PC-9 (cell line): ENCODE measurements around the gene CPLX4. TPM values are rescaled to one million over a fixed set of nuclear protein-coding genes. Genes with fewer than 3 reads are reported as not detected.

Experiments used
- BruUV-seq: library from RNA; stranded (reverse); fragments of 400-500 nt; replicated peaks from 2 replicates; lab custom pipeline; 2021; lab: Mats Ljungman, UMichigan
- CTCF ChIA-PET: fragments of 300-600 bp; sonication (Branson Sonifier 250); formaldehyde crosslinking; loops from one replicate; lab custom pipeline; 2022; ENCODE audit warnings: antibody characterized with exemption; lab: Charles Lee
- POLR2A ChIA-PET: fragments of 300-600 bp; sonication (Branson Sonifier 250); formaldehyde crosslinking; loops from one replicate; lab custom pipeline; 2022; ENCODE audit warnings: antibody characterized with exemption; ENCODE audit not compliant: unreplicated experiment; lab: Charles Lee
- DNase-seq, 2 experiments: peaks; one replicate each; pipeline versions ENCODE4 v3.0.0 to v3.0.0-alpha.2; 2015 to 2022; ENCODE audit warnings: mixed read lengths in 1 of 2
- H2AFZ ChIP-seq: fragments of 200-600 bp; sonication (generic); 2 replicates; pipeline ENCODE4 v1.8.1; 2017; ENCODE audit warnings: antibody characterized with exemption
- H3F3A ChIP-seq: fragments of 200-600 bp; sonication (generic); 2 replicates; pipeline ENCODE4 v1.8.1; 2017; ENCODE audit warnings: antibody characterized with exemption, mild to moderate bottlenecking, low read depth; ENCODE audit not compliant: insufficient read depth
- H3K27ac ChIP-seq: fragments of 200-600 bp; sonication (generic); 2 replicates; pipeline ENCODE4 v1.6.1; 2016; ENCODE audit warnings: mixed run types
- H3K27me3 ChIP-seq: fragments of 200-600 bp; sonication (generic); 2 replicates; pipeline ENCODE4 v1.6.1; 2016; ENCODE audit warnings: low read depth, mixed run types; ENCODE audit not compliant: insufficient read depth
- H3K36me3 ChIP-seq: fragments of 200-600 bp; sonication (generic); 2 replicates; pipeline ENCODE4 v1.6.1; 2016; ENCODE audit warnings: low read depth, mixed run types
- H3K4me1 ChIP-seq: fragments of 200-600 bp; sonication (generic); replicated peaks from 2 replicates; pipeline ENCODE4 v1.6.1; 2016; ENCODE audit warnings: mixed run types; ENCODE audit not compliant: insufficient read depth
- H3K4me2 ChIP-seq: fragments of 200-600 bp; sonication (generic); 2 replicates; pipeline ENCODE4 v1.6.1; 2017; ENCODE audit warnings: mixed run types
- H3K4me3 ChIP-seq: fragments of 200-600 bp; sonication (generic); 2 replicates; pipeline ENCODE4 v1.6.1; 2016; ENCODE audit warnings: mixed run types
- H3K79me2 ChIP-seq: fragments of 200-600 bp; sonication (generic); 2 replicates; pipeline ENCODE4 v1.6.1; 2017; ENCODE audit warnings: low read depth, mixed run types
- H3K9me2 ChIP-seq: fragments of 200-600 bp; sonication (generic); 2 replicates; pipeline ENCODE4 v1.8.1; 2017; ENCODE audit warnings: mild to moderate bottlenecking; ENCODE audit not compliant: insufficient read depth
- H3K9me3 ChIP-seq: fragments of 200-600 bp; sonication (generic); 2 replicates; pipeline ENCODE4 v1.8.1; 2016; ENCODE audit warnings: low read depth; ENCODE audit not compliant: insufficient read depth
- H4K20me1 ChIP-seq: fragments of 200-600 bp; sonication (generic); 2 replicates; pipeline ENCODE4 v1.8.1; 2017; ENCODE audit not compliant: insufficient read depth
- EZH2 ChIP-seq: fragments of 200-600 bp; sonication (generic); IDR thresholded peaks from 2 replicates; pipeline ENCODE4 v1.8.0; 2017; ENCODE audit warnings: antibody characterized with exemption, low read depth
- intact Hi-C: fragments of 100-400 bp; cut with micrococcal nuclease; formaldehyde crosslinking; loops from one replicate; pipeline ENCODE4 v1.10.0; 2022; ENCODE audit not compliant: unreplicated experiment
- total RNA-seq: library from RNA; stranded (reverse); gene quantifications from 2 replicates; pipeline ENCODE4 v1.2.3, GENCODE V29; 2021
- TF ChIP-seq, protein P1 (sequence below): fragments of 200-600 bp; sonication (generic); conservative IDR thresholded peaks from 2 replicates; pipeline ENCODE4 v1.6.1; 2017; ENCODE audit warnings: mixed run types, antibody characterized with exemption, mild to moderate bottlenecking, moderate library complexity

CPLX4 gene
- total RNA-seq, 1 experiment from 2014 or later, result not detected

DNA sequence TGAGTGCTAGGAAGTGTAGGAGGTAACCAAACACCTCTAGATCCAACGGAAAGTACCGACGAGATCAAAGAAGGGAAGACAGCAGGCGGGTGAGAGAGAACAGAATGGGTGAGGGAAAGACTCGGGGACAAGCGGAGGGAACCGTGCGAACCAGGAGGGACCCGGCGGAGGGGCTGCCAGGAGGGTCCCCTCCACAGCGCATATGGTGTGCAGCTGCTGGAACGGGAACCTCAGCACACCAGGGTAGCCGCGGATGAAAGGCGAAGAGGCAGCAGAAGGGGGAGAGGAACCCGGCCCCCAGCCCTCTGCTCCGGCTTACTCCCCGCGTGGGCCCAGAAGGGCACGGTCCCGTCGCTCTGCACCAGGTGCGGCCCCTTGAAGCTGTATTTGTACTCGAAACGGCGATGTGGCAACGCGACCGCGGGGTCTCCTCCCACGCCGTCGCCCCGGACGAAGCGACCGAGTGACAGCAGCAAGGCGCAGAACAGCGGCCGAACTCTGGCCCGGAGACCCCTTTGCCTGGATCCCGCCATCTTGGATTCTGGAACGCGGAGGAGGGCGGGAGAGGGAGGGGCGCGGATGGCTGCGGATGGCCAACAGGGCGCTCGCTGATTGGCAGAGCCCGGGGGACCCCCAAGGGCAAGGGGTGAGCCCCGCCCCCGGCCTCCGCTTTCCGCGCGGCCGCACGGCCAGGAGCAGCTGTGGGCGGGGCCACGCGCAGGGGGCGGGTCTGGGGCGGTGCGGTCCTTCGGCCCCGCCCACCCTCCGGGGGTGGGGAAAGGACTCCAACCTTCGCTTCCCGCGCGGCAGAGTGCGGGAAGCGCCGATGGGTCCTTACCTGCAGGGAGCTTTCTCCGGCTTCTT, 40.5 kb upstream of the CPLX4 start, which contains the start of gene LMAN1:
Gene LMAN1 (minus strand): TSS at position 554 of the 864 bp plus-strand sequence. CDS start 21 bp downstream, at position 533.
- DNase-seq, result peak; percentile 80 to 91
- TF ChIP-seq EZH2, result no peak
- TF ChIP-seq, protein P1, sequence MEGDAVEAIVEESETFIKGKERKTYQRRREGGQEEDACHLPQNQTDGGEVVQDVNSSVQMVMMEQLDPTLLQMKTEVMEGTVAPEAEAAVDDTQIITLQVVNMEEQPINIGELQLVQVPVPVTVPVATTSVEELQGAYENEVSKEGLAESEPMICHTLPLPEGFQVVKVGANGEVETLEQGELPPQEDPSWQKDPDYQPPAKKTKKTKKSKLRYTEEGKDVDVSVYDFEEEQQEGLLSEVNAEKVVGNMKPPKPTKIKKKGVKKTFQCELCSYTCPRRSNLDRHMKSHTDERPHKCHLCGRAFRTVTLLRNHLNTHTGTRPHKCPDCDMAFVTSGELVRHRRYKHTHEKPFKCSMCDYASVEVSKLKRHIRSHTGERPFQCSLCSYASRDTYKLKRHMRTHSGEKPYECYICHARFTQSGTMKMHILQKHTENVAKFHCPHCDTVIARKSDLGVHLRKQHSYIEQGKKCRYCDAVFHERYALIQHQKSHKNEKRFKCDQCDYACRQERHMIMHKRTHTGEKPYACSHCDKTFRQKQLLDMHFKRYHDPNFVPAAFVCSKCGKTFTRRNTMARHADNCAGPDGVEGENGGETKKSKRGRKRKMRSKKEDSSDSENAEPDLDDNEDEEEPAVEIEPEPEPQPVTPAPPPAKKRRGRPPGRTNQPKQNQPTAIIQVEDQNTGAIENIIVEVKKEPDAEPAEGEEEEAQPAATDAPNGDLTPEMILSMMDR, result no peak
- ChIA-PET POLR2A (interaction anchor here (0.6 to 0.9 kb wide), 2 partner anchors 21 to 574 kb away, joined by 3 to 9 read pairs; no protein-coding TSS in a partner anchor), CTCF (interaction anchor here (0.6 kb wide), 1 partner anchor 13 kb away, joined by 8 read pairs; no protein-coding TSS in a partner anchor)
- Histone ChIP-seq H3K4me2 (peak within 1 kb of the TSS; percentile 85), H4K20me1 (peaks cover 30% of the 10 kb centered on the region), H3K9me3 (no peaks in the 10 kb centered on the region), H3K4me1 (peaks cover 24% of the 10 kb centered on the region), H3K4me3 (peak within 1 kb of the TSS; percentile 95), H3K9me2 (no peaks in the 10 kb centered on the region), H3K27ac (peak within 1 kb of the TSS; percentile 91), H3K36me3 (peaks cover 24% of the 10 kb centered on the region), H3K79me2 (peaks cover 42% of the 10 kb centered on the region), H3K27me3 (no peaks in the 10 kb centered on the region), H2AFZ (peak within 1 kb of the TSS; percentile 89), H3F3A (peaks cover 6% of the 10 kb centered on the region; the same call in 1 of the 2 replicates)
- TSS peak; percentile 51 for BruUV-seq
- intact Hi-C loops, result loop anchor here (5.0 kb wide), 1 partner anchor 43 kb away; no protein-coding TSS in a partner anchor

DNA sequence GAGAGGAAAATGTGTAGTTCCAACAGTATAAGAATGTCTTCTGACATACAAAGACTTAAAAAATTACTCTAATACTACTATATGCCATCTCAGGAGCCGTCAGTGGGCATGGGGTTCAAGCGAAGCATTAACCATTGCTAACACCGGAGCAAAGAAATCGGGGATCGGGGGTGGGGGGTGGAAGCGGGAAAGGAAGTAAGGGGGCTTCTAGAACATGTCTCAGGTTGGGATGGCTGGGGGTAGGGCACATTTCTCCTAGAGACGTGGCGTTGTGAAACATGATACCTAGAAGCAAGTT, 39.9 kb upstream of the CPLX4 start:
- Histone ChIP-seq H2AFZ (peak overlapping the region; percentile 89), H4K20me1 (peaks cover 33% of the 10 kb centered on the region), H3K9me2 (no peaks in the 10 kb centered on the region), H3F3A (peaks cover 6% of the 10 kb centered on the region; the same call in 1 of the 2 replicates), H3K27me3 (no peaks in the 10 kb centered on the region), H3K36me3 (peaks cover 30% of the 10 kb centered on the region), H3K4me2 (peak overlapping the region; percentile 85), H3K9me3 (no peaks in the 10 kb centered on the region), H3K79me2 (peaks cover 42% of the 10 kb centered on the region), H3K4me1 (peaks cover 24% of the 10 kb centered on the region), H3K4me3 (peak overlapping the region; percentile 95), H3K27ac (peak overlapping the region; percentile 91)
- BruUV-seq, result no TSS peak
- ChIA-PET CTCF (no interaction called here), POLR2A (no interaction called here)
- intact Hi-C loops, result loop anchor here (5.0 kb wide), 1 partner anchor 44 kb away; no protein-coding TSS in a partner anchor
- TF ChIP-seq EZH2, result no peak
- TF ChIP-seq, protein P1, result no peak
- DNase-seq, result no peak

DNA sequence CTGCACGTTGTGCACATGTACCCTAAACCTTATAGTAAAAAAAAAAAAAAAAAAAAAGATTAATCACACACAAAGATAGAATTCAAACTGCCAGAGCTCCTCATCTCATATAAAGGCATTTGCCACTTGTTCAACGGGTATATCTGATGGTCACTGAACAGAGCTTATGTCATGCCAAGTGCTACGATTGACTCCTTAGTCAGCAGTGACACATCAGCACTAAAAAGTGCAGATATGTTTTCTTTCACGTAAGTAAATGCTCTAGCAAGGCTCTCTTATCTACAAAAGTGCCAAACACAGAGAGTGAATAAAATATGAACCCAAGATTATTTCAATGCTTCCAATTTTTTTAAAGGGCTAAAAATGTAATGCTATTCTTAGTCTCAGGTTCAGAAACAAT, 39.5 kb upstream of the CPLX4 start:
- Histone ChIP-seq H3K27me3 (no peaks in the 10 kb centered on the region), H2AFZ (peak overlapping the region; percentile 89; the same call in 1 of the 2 replicates), H4K20me1 (peaks cover 38% of the 10 kb centered on the region), H3K27ac (peak overlapping the region; percentile 91), H3K9me3 (no peaks in the 10 kb centered on the region), H3K4me1 (peaks cover 24% of the 10 kb centered on the region), H3K36me3 (peaks cover 34% of the 10 kb centered on the region), H3K9me2 (no peaks in the 10 kb centered on the region), H3K4me2 (peak overlapping the region; percentile 85), H3K79me2 (peaks cover 45% of the 10 kb centered on the region), H3K4me3 (peak overlapping the region; percentile 95), H3F3A (peaks cover 6% of the 10 kb centered on the region; the same call in 1 of the 2 replicates)
- intact Hi-C loops, result loop anchor here (5.0 kb wide), 1 partner anchor 44 kb away; no protein-coding TSS in a partner anchor
- no TSS peak for BruUV-seq
- ChIA-PET POLR2A (interaction anchor here (0.5 kb wide), 1 partner anchor 350 kb away, joined by 3 read pairs; no protein-coding TSS in a partner anchor), CTCF (no interaction called here)
- TF ChIP-seq, protein P1, result no peak
- no peak for TF ChIP-seq EZH2
- DNase-seq, result peak in 1 of 2 experiments; percentile 67
